GM21515 (cell line): ENCODE results near the gene OR10G6.
"Not testable (repeated sequence)": the region's sequence is repeated elsewhere in the genome, so short reads cannot be mapped to it uniquely, and the experiment has no call there.

Experiments
- ATAC-seq: cut with Tn5 transposase; IDR thresholded peaks from one replicate; pipeline ENCODE4 v1.9.1; 2021; ENCODE audit not compliant: unreplicated experiment

OR10G6 gene, protein sequence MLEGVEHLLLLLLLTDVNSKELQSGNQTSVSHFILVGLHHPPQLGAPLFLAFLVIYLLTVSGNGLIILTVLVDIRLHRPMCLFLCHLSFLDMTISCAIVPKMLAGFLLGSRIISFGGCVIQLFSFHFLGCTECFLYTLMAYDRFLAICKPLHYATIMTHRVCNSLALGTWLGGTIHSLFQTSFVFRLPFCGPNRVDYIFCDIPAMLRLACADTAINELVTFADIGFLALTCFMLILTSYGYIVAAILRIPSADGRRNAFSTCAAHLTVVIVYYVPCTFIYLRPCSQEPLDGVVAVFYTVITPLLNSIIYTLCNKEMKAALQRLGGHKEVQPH

GRCh38 chr11:123995119-123995518, at the start of gene OR10G6:
OR10G6 (minus strand) TSS chr11:123995161; CDS start chr11:123995161, 0 bp downstream.
- ATAC-seq = no peak

DNA sequence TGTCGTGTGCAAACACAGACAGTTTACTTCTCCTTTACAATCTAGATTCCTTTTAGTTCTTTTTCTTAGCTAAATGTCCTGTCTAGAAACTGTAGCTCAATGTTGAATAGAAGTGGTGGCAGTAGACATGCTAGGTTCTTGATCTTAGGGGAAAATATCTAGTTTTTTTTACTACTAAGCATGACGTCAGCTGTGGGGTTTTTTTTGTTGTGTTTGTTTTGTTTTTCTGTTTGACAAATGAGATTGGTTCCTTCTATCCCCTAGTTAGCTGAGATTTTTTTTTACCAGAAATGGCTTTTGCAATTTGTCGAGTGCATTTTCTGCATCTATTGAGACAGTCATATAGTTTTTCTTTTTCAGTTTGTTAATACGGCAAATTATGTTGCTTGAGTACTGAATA, 48.5 kb upstream of the OR10G6 start:
- no peak for ATAC-seq

GRCh38 chr11:124041254-124041653, 46.3 kb upstream of the OR10G6 start, which contains the start of gene OR10G7:
OR10G7 (minus strand) TSS chr11:124041325; CDS start chr11:124039001, 2,324 bp downstream.
- no peak for ATAC-seq

- ATAC-seq = no peak
Observed at GRCh38 chr11:124039557-124039956, 44.6 kb upstream of the OR10G6 start.

- no peak for ATAC-seq
Observed at GRCh38 chr11:124036666-124037065, 41.7 kb upstream of the OR10G6 start.

GRCh38 chr11:124026498-124026897, 31.5 kb upstream of the OR10G6 start, which contains the start of gene OR10G8:
OR10G8 (plus strand) TSS chr11:124026798; CDS start chr11:124029623, 2,825 bp downstream.
- no peak for ATAC-seq

DNA sequence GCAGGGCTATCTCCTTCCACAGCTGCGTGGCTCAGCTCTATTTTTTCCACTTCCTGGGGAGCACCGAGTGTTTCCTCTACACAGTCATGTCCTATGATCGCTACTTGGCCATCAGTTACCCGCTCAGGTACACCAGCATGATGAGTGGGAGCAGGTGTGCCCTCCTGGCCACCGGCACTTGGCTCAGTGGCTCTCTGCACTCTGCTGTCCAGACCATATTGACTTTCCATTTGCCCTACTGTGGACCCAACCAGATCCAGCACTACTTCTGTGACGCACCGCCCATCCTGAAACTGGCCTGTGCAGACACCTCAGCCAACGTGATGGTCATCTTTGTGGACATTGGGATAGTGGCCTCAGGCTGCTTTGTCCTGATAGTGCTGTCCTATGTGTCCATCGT, 20.9 kb upstream of the OR10G6 start:
- ATAC-seq = not testable (repeated sequence)

GRCh38 chr11:124012697-124013096, 17.7 kb upstream of the OR10G6 start, which contains the start of gene OR10G4:
OR10G4 (plus strand) TSS chr11:124012997; CDS start chr11:124015575, 2,578 bp downstream.
- no peak for ATAC-seq

DNA sequence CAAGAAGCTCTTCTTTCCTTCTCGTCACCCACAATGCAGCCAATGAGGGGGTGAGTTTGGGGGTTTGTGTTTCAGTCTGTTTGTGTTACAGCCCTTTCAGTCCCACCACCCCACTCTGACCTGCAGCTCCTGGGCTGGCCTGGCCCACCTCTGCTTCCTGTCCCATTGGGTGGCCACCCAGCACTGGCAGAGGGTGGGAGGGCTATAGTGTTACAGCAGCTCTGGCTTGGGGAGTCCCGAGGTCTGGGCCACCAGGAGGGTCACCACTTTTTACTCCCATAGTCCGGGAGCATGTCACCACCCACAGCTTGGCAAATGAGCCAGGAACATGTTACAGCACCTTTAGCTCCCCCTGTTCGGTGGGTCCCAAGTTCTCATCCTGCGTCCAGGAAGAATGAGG, 15.7 kb downstream of the OR10G6 start:
- ATAC-seq = no peak

- no peak for ATAC-seq
Observed at GRCh38 chr11:123977731-123978347, 17.1 kb downstream of the OR10G6 start, which contains the start of gene OR10S1. OR10S1 (minus strand) TSS chr11:123977781; CDS start chr11:123977664, 117 bp downstream.

DNA sequence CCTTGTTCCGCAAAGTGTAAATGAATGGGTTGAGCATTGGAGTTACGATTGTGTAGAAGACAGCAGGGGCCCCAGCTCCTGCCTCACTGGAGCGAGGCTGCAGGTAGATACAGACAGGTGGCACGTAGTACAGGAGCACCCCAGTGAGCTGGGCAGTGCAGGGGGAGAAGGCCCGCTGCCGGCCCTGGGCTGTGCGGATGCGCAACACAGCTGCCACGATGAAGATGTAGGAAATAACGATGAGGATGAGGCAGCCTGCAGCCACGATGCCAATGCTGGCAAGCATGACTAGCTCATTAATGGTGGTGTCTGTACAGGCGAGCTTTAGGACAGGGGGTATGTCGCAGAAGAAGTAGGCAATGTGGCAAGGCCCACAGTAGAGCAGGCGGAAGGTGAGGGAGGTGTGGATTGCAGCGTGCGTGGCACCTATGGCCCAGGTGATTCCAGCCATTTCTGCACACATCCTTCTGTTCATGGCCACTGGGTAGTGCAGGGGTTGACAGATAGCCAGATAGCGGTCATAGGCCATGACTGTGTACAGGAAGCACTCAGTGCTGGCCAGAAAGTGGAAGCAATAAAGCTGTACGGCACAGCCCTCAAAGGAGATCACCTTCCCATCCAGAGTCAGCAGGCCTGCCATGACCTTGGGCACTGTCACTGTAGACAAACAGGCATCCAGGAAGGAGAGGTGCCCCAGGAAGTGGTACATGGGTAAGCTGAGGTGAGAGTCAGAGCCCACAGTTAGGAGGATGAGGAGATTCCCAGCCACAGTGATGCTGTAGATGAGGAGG, 18.0 kb downstream of the OR10G6 start:
- no peak for ATAC-seq

- no peak for ATAC-seq
Observed at GRCh38 chr11:123973816-123974215, 21.1 kb downstream of the OR10G6 start.

DNA sequence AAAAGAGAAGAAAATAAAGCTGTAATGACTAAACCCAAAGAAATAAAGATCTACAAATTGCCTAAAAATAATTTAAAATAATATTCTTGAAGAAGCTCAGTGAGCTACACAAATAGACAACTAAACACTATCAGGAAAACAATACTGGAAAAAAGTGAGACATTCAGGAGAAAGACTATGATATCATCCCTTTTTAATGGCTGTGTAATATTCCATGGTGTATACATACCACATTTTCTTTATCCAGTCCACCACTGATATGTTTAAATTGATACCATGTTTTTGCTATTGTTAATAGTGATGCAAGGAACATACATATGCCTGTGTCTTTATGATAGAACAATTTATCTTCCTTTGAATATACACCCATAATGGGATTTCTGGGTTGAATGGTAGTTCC, 38.2 kb downstream of the OR10G6 start:
- ATAC-seq = no peak

DNA sequence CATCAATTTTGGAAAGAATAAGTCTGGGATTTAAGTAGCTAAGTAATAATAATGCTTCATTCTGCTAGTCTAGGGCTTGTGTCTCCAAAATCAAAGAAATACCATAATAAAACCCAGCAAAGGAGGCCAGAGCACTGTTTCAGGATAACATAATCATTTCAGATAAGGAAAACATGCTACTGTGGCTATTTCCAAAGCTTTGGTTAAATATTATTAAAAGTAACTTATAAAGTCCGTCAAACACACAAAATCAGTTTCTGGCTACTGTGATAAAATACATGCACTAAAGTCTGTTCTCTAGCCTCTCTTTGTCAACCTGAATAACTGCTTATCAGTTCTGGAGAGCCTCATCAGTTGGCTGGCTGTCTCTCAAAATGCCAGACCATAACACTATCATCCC, 49.8 kb downstream of the OR10G6 start:
- ATAC-seq = no peak
